HepG2 (cell line): ENCODE data around the gene INHBA. TPM values are rescaled to one million over a fixed set of nuclear protein-coding genes. Genes with fewer than 3 reads are reported as not detected.

Source experiments
- ATAC-seq: fragments of 200-7000 bp; cut with Tn5 transposase; 3 replicates; pipeline ENCODE4 v1.9.1; 2020; ENCODE audit warnings: mild to moderate bottlenecking, moderate library complexity
- BruUV-seq: library from RNA; stranded (reverse); fragments of 400-500 nt; replicated peaks from 2 replicates; lab custom pipeline; 2021; lab: Mats Ljungman, UMichigan
- CTCF ChIA-PET: fragments of 300-600 bp; formaldehyde crosslinking; extraction: SDS; loops from one replicate; lab custom pipeline; 2021; ENCODE audit warnings: low total read pairs, inconsistent platforms, low intra/inter-chr PET ratio; lab: Yijun Ruan, JAX
- POLR2A ChIA-PET: fragments of 350-600 bp; sonication (Branson Sonifier 250); formaldehyde crosslinking; loops from one replicate; lab custom pipeline; 2020; ENCODE audit warnings: antibody characterized with exemption, inconsistent platforms; lab: Yijun Ruan, JAX
- DNase-seq: peaks from one replicate; pipeline ENCODE4 v3.0.0-alpha.2; 2015; ENCODE audit warnings: low spot score
- FAIRE-seq: peaks from 3 replicates; lab custom pipeline; 2011; peaks lifted over from hg19 to GRCh38; lab: Jason Lieb, UNC
- H2AFZ ChIP-seq: one replicate; pipeline ENCODE4 v1.6.1; 2011; ENCODE audit warnings: low read length, inconsistent platforms
- H3K27ac ChIP-seq: fragments of 300-600 bp; 3 replicates; pipeline ENCODE4 v1.8.0; 2011; ENCODE audit warnings: mixed run types, mild to moderate bottlenecking, mixed read lengths, low read length, inconsistent platforms; ENCODE audit not compliant: insufficient read depth; ENCODE audit errors: extremely low read length
- H3K27me3 ChIP-seq, 2 experiments: fragments of 200-600 bp in 1 of 2; 2 replicates in 1 of 2; 3 replicates in 1 of 2; pipeline versions ENCODE4 v1.6.0 to v1.8.0; 2011; ENCODE audit warnings: low read length in 2 of 2, mild to moderate bottlenecking in 2 of 2, moderate library complexity in 2 of 2, inconsistent platforms in 1 of 2; ENCODE audit not compliant: insufficient read depth in 2 of 2, control insufficient read depth in 1 of 2
- H3K36me3 ChIP-seq, 2 experiments: fragments of 200-600 bp in 1 of 2; replicated peaks in 1 of 2; 2 replicates in 1 of 2; 3 replicates in 1 of 2; pipeline versions ENCODE4 v1.5.1 to v1.8.0; 2011; ENCODE audit warnings: low read length in 2 of 2, inconsistent platforms in 1 of 2; ENCODE audit not compliant: insufficient read depth in 2 of 2, control insufficient read depth in 1 of 2
- H3K4me1 ChIP-seq: 2 replicates; pipeline ENCODE4 v1.5.1; 2012; ENCODE audit warnings: low read length, inconsistent platforms; ENCODE audit not compliant: insufficient read depth
- H3K4me2 ChIP-seq: 2 replicates; pipeline ENCODE4 v1.6.0; 2011; ENCODE audit warnings: low read depth, low read length, inconsistent platforms
- H3K4me3 ChIP-seq, 3 experiments: fragments of 200-600 bp in 1 of 3; sonication (generic), shearing (Covaris generic) in 1 of 3; replicated peaks in 1 of 3; 2 replicates each; pipeline ENCODE4 v1.5.1; 2011 to 2016; ENCODE audit warnings: low read length in 3 of 3, inconsistent platforms in 2 of 3, low read depth in 2 of 3, mild to moderate bottlenecking in 2 of 3, control low read depth in 1 of 3, mixed read lengths in 1 of 3; ENCODE audit not compliant: insufficient read depth in 1 of 3
- H3K79me2 ChIP-seq: one replicate; pipeline ENCODE4 v1.6.1; 2011; ENCODE audit warnings: low read length, inconsistent platforms; ENCODE audit not compliant: insufficient read depth
- H3K9ac ChIP-seq: 2 replicates; pipeline ENCODE4 v1.6.0; 2011; ENCODE audit warnings: mild to moderate bottlenecking, low read depth, low read length, inconsistent platforms; ENCODE audit not compliant: insufficient read depth
- H3K9me3 ChIP-seq: 2 replicates; pipeline ENCODE4 v1.5.1; 2012; ENCODE audit warnings: mild to moderate bottlenecking, low read length
- H4K20me1 ChIP-seq: 2 replicates; pipeline ENCODE4 v1.6.0; 2011; ENCODE audit warnings: inconsistent platforms, mild to moderate bottlenecking, low read length, moderate library complexity; ENCODE audit not compliant: insufficient read depth
- E2F1 ChIP-seq: sonication (generic); formaldehyde crosslinking; IDR thresholded peaks from 2 replicates; pipeline ENCODE4 v1.5.0; 2020; ENCODE audit warnings: missing genetic modification reagents
- PHB2 ChIP-seq: fragments of 450-650 bp; IDR thresholded peaks from 2 replicates; pipeline ENCODE4 v1.6.1; 2018; ENCODE audit not compliant: partially characterized antibody
- PRDM4 ChIP-seq: sonication (generic); formaldehyde crosslinking; IDR thresholded peaks from 2 replicates; pipeline ENCODE4 v1.9.0; 2021; ENCODE audit warnings: missing genetic modification reagents, borderline replicate concordance
- TAF1 ChIP-seq: sonication (generic); formaldehyde crosslinking; IDR thresholded peaks from 2 replicates; pipeline ENCODE4 v1.4.0; 2020; ENCODE audit warnings: missing genetic modification reagents
- TBL1XR1 ChIP-seq: fragments of 150-350 bp; IDR thresholded peaks from 2 replicates; pipeline ENCODE4 v1.6.1; 2014; ENCODE audit warnings: borderline replicate concordance, low read length; ENCODE audit not compliant: partially characterized antibody
- TFE3 ChIP-seq: IDR thresholded peaks from 2 replicates; pipeline ENCODE4 v1.6.1; 2016
- ZBTB40 ChIP-seq, 2 experiments: fragments of 450-650 bp in 1 of 2; sonication (generic) in 1 of 2; formaldehyde crosslinking in 1 of 2; IDR thresholded peaks; 2 replicates each; pipeline versions ENCODE4 v1.6.1 to v1.8.0; 2016 to 2022; ENCODE audit warnings: antibody characterized with exemption in 1 of 2, mild to moderate bottlenecking in 1 of 2, missing genetic modification reagents in 1 of 2
- ZNF121 ChIP-seq: sonication (generic); formaldehyde crosslinking; IDR thresholded peaks from 2 replicates; pipeline ENCODE4 v1.5.0; 2020; ENCODE audit warnings: mild to moderate bottlenecking, missing genetic modification reagents
- ZNF224 ChIP-seq: sonication (generic); formaldehyde crosslinking; IDR thresholded peaks from 2 replicates; pipeline ENCODE4 v1.5.0; 2020; ENCODE audit warnings: mild to moderate bottlenecking, missing genetic modification reagents
- ZNF234 ChIP-seq: sonication (generic); formaldehyde crosslinking; conservative IDR thresholded peaks from 2 replicates; pipeline ENCODE4 v1.5.1; 2020; ENCODE audit warnings: mild to moderate bottlenecking, missing genetic modification reagents
- ZNF331 ChIP-seq: sonication (generic); formaldehyde crosslinking; IDR thresholded peaks from 2 replicates; pipeline ENCODE4 v1.4.0; 2020; ENCODE audit warnings: missing genetic modification reagents
- WGBS: methylation state at CpG from one replicate; pipeline ENCODE4 v1.1.6; 2017; ENCODE audit warnings: low lambda C conversion rate; 5-methylcytosine and 5-hydroxymethylcytosine counted together
- in situ Hi-C: cut with HindIII; loops from 2 replicates; pipeline ENCODE4 v1.10.0; 2017; ENCODE audit warnings: low pct_unique_long_range_greater_than_20kb; ENCODE audit not compliant: extremely low pct_ligation_motif_present
- intact Hi-C: fragments of 100-400 bp; cut with micrococcal nuclease; formaldehyde crosslinking; loops from one replicate; pipeline ENCODE4 v1.10.0; 2022; ENCODE audit not compliant: unreplicated experiment
- polyA plus RNA-seq, 8 experiments: library from polyadenylated mRNA; depleted of rRNA in 3 of 8; stranded (reverse) in 7 of 8; unstranded in 1 of 8; fragments of >200 nt; fragmentation: Illumina TruSeq in 4 of 8; extraction: Trizol in 4 of 8; gene quantifications; 2 replicates each; pipeline versions ENCODE4 v1.2.1 to v1.2.3, GENCODE V29; 2011 to 2016; ENCODE audit warnings: low read depth in 4 of 8, missing spikeins in 1 of 8, mixed read lengths in 1 of 8; ENCODE audit not compliant: insufficient read depth in 1 of 8
- total RNA-seq, 5 experiments: library from RNA; depleted of rRNA; stranded (reverse); fragments of >200 nt; fragmentation: Illumina TruSeq; extraction: Trizol; gene quantifications; 2 replicates each; pipeline ENCODE4 v1.2.3, GENCODE V29; 2016; ENCODE audit warnings: low read depth in 1 of 5

Gene INHBA
- total and polyA plus RNA-seq, 2 of the 13 experiments (the other 11 are each of a cell fraction or from before 2014, with no cell fraction given) = not detected

- Histone ChIP-seq H3K27me3 (no peaks in the 10 kb centered on the region), H3K4me1 (no peaks in the 10 kb centered on the region), H3K9ac (no peak overlapping the region), H4K20me1 (no peaks in the 10 kb centered on the region), H2AFZ (no peak overlapping the region), H3K27ac (no peak overlapping the region), H3K36me3 (no peaks in the 10 kb centered on the region), H3K79me2 (no peaks in the 10 kb centered on the region), H3K4me3 (no peak overlapping the region), H3K4me2 (no peak overlapping the region), H3K9me3 (peaks cover 24% of the 10 kb centered on the region; the same call in 1 of the 2 replicates)
- 45% methylated on average over 8 of the region's 8 CpGs for WGBS
- no TSS peak for BruUV-seq
- DNase-seq (no peak), FAIRE-seq (no peak), ATAC-seq (no peak)
- POLR2A ChIA-PET = no interaction called here
- in situ Hi-C loops (no loop called here), intact Hi-C loops (no loop called here)
- CTCF ChIA-PET = no interaction called here
- no peak for TF ChIP-seq ZNF121 (CRISPR knock-in tag)
- no peak for TF ChIP-seq PHB2
- no peak for TF ChIP-seq ZNF234 (CRISPR knock-in tag)
- no peak for TF ChIP-seq TAF1 (CRISPR knock-in tag)
- no peak for TF ChIP-seq ZBTB40 (IDR thresholded peaks at IDR 0.05)
- TF ChIP-seq ZBTB40 (CRISPR knock-in tag; IDR thresholded peaks at IDR 0.05) = no peak
- no peak for TF ChIP-seq E2F1 (CRISPR knock-in tag)
- no peak for TF ChIP-seq TBL1XR1
- TF ChIP-seq TFE3 (CRISPR knock-in tag) = no peak
- no peak for TF ChIP-seq ZNF224
- no peak for TF ChIP-seq PRDM4 (CRISPR knock-in tag)
- no peak for TF ChIP-seq ZNF331 (CRISPR knock-in tag)
These were observed 62.4 kb downstream of the INHBA start for GRCh38 chr7:41640487-41640886.
